Lower leg skin (tissue), 3 donors: Measurements from ENCODE around the gene DISP3.

Experiments used
- POLR2A ChIP-seq, 2 donors: fragments of 450-650 bp; IDR thresholded peaks; one replicate each; pipeline ENCODE4 v1.6.1; 2016 to 2017; ENCODE audit warnings: antibody characterized with exemption in 2 of 2, mild to moderate bottlenecking in 1 of 2, moderate library complexity in 1 of 2
- TF ChIP-seq, protein P1 (sequence below), 3 donors: fragments of 450-650 bp; IDR thresholded peaks; one replicate each; pipeline ENCODE4 v1.5.1; 2016; ENCODE audit warnings: antibody characterized with exemption in 3 of 3, mild to moderate bottlenecking in 3 of 3, moderate library complexity in 2 of 3

DNA sequence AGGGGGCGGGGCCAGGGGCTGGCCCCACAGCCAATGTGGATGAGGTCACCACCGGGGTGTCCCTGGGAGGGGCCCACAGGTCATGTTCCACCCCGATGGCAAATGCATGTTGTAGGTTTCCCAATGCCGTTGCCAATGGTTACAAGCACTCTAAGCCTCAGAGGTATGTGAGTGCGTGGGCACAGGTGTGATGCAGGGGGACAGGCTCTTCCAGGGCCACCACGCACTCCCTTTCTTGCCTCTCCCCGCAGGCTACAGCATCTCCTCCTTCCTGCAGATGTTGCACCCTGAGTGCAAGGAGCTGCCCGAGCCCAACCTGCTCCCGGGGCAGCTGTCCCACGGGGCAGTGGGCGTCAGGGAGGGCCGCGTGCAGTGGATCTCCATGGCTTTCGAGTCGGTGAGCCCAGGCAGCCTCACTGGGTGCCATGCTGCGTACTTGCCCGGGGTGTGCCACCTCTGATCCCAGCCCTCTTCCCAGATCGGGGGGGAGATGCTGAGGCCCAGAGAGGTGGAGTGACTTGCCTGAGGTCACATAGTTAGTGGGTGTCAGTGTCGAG, 52.4 kb downstream of the DISP3 start:
- TF ChIP-seq, protein P1, sequence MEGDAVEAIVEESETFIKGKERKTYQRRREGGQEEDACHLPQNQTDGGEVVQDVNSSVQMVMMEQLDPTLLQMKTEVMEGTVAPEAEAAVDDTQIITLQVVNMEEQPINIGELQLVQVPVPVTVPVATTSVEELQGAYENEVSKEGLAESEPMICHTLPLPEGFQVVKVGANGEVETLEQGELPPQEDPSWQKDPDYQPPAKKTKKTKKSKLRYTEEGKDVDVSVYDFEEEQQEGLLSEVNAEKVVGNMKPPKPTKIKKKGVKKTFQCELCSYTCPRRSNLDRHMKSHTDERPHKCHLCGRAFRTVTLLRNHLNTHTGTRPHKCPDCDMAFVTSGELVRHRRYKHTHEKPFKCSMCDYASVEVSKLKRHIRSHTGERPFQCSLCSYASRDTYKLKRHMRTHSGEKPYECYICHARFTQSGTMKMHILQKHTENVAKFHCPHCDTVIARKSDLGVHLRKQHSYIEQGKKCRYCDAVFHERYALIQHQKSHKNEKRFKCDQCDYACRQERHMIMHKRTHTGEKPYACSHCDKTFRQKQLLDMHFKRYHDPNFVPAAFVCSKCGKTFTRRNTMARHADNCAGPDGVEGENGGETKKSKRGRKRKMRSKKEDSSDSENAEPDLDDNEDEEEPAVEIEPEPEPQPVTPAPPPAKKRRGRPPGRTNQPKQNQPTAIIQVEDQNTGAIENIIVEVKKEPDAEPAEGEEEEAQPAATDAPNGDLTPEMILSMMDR (IDR thresholded peaks at IDR 0.05), result no peak
- no peak for TF ChIP-seq POLR2A (IDR thresholded peaks at IDR 0.05)
